ENCODE measurements around the gene MAD1L1. TPM values are rescaled to one million over a fixed set of nuclear protein-coding genes. Genes with fewer than 3 reads are reported as not detected.

The MAD1L1 gene
- total and polyA plus RNA-seq, 2 of the 13 experiments (the other 11 are each of a cell fraction or from before 2014, with no cell fraction given) = 17.4 to 64.7 TPM

DNA sequence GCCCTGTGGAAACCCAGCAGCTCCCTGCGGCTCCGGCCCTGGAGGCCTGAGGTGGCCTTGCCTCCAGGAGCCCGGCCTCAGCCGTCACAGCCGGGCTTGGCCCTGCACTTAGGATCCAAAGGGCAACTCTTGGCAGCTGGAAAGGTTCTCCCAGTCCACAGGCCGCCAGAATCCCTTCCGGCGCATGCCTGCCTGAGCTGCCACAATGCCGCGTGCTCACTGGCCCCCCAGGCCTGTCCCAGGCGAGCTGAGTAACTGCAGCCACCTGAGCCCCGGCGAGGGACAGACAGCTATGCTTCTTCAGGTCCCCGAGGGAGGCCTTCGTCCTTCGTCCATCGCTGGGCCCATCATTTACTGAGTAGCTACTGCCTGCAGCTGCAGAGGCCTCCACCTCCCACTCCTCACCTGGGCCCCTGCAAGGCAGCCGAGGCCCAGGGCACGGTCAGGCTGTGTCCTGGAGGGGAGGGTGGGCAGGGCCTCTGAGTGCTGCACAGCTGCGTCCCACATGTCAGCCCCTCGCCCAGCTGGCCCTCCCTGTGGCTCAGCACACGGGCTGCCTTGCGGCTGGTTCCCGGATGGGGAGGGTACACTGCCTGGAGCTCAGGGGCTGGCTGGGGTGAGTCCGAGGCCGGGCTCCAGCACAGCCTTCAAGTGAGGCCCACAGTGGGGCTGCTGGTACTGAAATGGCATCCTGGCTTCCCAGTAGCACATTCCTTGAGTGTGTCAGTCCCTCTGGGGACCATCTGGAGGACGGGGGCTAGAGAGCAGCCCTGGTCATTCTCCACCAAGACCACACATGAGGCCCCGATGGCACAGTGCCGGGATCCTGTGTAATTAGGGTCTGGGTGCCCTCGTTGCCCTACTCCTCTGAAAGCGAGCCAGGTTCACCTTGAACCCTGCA is 390.2 kb downstream of the MAD1L1 start (continued):
- TF ChIP-seq, protein P1, sequence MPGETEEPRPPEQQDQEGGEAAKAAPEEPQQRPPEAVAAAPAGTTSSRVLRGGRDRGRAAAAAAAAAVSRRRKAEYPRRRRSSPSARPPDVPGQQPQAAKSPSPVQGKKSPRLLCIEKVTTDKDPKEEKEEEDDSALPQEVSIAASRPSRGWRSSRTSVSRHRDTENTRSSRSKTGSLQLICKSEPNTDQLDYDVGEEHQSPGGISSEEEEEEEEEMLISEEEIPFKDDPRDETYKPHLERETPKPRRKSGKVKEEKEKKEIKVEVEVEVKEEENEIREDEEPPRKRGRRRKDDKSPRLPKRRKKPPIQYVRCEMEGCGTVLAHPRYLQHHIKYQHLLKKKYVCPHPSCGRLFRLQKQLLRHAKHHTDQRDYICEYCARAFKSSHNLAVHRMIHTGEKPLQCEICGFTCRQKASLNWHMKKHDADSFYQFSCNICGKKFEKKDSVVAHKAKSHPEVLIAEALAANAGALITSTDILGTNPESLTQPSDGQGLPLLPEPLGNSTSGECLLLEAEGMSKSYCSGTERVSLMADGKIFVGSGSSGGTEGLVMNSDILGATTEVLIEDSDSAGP (CRISPR knock-in tag; IDR thresholded peaks at IDR 0.05; ENCODE audit: borderline replicate concordance) = peak; percentile 64; the same call in 1 of the 2 replicates
- no peak for TF ChIP-seq FOXM1 (CRISPR knock-in tag; IDR thresholded peaks at IDR 0.05)
- TF ChIP-seq ZNF746 (CRISPR knock-in tag; IDR thresholded peaks at IDR 0.05) = no peak
- TF ChIP-seq, protein P2, sequence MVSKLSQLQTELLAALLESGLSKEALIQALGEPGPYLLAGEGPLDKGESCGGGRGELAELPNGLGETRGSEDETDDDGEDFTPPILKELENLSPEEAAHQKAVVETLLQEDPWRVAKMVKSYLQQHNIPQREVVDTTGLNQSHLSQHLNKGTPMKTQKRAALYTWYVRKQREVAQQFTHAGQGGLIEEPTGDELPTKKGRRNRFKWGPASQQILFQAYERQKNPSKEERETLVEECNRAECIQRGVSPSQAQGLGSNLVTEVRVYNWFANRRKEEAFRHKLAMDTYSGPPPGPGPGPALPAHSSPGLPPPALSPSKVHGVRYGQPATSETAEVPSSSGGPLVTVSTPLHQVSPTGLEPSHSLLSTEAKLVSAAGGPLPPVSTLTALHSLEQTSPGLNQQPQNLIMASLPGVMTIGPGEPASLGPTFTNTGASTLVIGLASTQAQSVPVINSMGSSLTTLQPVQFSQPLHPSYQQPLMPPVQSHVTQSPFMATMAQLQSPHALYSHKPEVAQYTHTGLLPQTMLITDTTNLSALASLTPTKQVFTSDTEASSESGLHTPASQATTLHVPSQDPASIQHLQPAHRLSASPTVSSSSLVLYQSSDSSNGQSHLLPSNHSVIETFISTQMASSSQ (IDR thresholded peaks at IDR 0.05; ENCODE audit: low read depth) = no peak
- TF ChIP-seq, protein P2 (CRISPR knock-in tag; IDR thresholded peaks at IDR 0.05; ENCODE audit: borderline replicate concordance) = no peak
- TF ChIP-seq ZNF136 (CRISPR knock-in tag; IDR thresholded peaks at IDR 0.05; ENCODE audit: low read depth) = no peak
- TF ChIP-seq, protein P3, sequence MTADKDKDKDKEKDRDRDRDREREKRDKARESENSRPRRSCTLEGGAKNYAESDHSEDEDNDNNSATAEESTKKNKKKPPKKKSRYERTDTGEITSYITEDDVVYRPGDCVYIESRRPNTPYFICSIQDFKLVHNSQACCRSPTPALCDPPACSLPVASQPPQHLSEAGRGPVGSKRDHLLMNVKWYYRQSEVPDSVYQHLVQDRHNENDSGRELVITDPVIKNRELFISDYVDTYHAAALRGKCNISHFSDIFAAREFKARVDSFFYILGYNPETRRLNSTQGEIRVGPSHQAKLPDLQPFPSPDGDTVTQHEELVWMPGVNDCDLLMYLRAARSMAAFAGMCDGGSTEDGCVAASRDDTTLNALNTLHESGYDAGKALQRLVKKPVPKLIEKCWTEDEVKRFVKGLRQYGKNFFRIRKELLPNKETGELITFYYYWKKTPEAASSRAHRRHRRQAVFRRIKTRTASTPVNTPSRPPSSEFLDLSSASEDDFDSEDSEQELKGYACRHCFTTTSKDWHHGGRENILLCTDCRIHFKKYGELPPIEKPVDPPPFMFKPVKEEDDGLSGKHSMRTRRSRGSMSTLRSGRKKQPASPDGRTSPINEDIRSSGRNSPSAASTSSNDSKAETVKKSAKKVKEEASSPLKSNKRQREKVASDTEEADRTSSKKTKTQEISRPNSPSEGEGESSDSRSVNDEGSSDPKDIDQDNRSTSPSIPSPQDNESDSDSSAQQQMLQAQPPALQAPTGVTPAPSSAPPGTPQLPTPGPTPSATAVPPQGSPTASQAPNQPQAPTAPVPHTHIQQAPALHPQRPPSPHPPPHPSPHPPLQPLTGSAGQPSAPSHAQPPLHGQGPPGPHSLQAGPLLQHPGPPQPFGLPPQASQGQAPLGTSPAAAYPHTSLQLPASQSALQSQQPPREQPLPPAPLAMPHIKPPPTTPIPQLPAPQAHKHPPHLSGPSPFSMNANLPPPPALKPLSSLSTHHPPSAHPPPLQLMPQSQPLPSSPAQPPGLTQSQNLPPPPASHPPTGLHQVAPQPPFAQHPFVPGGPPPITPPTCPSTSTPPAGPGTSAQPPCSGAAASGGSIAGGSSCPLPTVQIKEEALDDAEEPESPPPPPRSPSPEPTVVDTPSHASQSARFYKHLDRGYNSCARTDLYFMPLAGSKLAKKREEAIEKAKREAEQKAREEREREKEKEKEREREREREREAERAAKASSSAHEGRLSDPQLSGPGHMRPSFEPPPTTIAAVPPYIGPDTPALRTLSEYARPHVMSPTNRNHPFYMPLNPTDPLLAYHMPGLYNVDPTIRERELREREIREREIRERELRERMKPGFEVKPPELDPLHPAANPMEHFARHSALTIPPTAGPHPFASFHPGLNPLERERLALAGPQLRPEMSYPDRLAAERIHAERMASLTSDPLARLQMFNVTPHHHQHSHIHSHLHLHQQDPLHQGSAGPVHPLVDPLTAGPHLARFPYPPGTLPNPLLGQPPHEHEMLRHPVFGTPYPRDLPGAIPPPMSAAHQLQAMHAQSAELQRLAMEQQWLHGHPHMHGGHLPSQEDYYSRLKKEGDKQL (CRISPR knock-in tag; IDR thresholded peaks at IDR 0.05; ENCODE audit: low read depth) = no peak
- TF ChIP-seq MED13 (CRISPR knock-in tag; IDR thresholded peaks at IDR 0.05) = no peak
- TF ChIP-seq HOXA3 (CRISPR knock-in tag; IDR thresholded peaks at IDR 0.05) = peak; percentile 85
- TF ChIP-seq MTA3 (CRISPR knock-in tag; IDR thresholded peaks at IDR 0.05) = no peak
- no peak for TF ChIP-seq MEIS1 (CRISPR knock-in tag; IDR thresholded peaks at IDR 0.05; ENCODE audit: borderline replicate concordance)
- no peak for TF ChIP-seq SALL2 (CRISPR knock-in tag; IDR thresholded peaks at IDR 0.05)
- TF ChIP-seq HIVEP1 (CRISPR knock-in tag; IDR thresholded peaks at IDR 0.05) = no peak
- no peak for TF ChIP-seq ZNF589 (CRISPR knock-in tag; conservative IDR thresholded peaks at IDR 0.05)
- no peak for TF ChIP-seq BRCA1 (CRISPR knock-in tag; IDR thresholded peaks at IDR 0.05)
- TF ChIP-seq POLR2AphosphoS2 (IDR thresholded peaks at IDR 0.05; ENCODE audit: low read depth, low read length) = no peak
- TF ChIP-seq ATM (IDR thresholded peaks at IDR 0.05; ENCODE audit: borderline replicate concordance) = no peak
- TF ChIP-seq ZNF256 (CRISPR knock-in tag; conservative IDR thresholded peaks at IDR 0.05) = no peak
- no peak for TF ChIP-seq ZNF780A (CRISPR knock-in tag; IDR thresholded peaks at IDR 0.05)

Data from HepG2 (cell line).